ENCODE results near the gene C11orf58.

Gene C11orf58

GRCh38 chr11:16770016-16770415, 31.6 kb downstream of the C11orf58 start:
- Histone ChIP-seq H3K4me2 (ENCODE audit: low read length) (no peak overlapping the region), H3K9me3 (replicated peaks; ENCODE audit: low read length) (no peaks in the 10 kb centered on the region), H3K36me3 (ENCODE audit: insufficient read depth, low read length) (no peaks in the 10 kb centered on the region)

GRCh38 chr11:16771350-16772140, 33.1 kb downstream of the C11orf58 start:
- Histone ChIP-seq H3K4me3 (ENCODE audit: low read length) (no peak overlapping the region), H3K4me1 (ENCODE audit: control insufficient read depth, insufficient read depth, low read length) (no peaks in the 10 kb centered on the region), H3K9ac (ENCODE audit: low read depth, low read length) (no peak overlapping the region), H3K36me3 (ENCODE audit: insufficient read depth, low read length) (no peaks in the 10 kb centered on the region), H3K4me2 (ENCODE audit: low read length) (no peak overlapping the region), H3K27me3 (ENCODE audit: control insufficient read depth, insufficient read depth, low read length) (peaks cover 18% of the 10 kb centered on the region), H3K9me3 (replicated peaks; ENCODE audit: low read length) (no peaks in the 10 kb centered on the region)

More at GRCh38 chr11:16770016-16770415, 31.6 kb downstream of the C11orf58 start:
- no peaks in the 10 kb centered on the region for H3K4me1 ChIP-seq (ENCODE audit: control insufficient read depth, insufficient read depth, low read length)
- H3K27me3 ChIP-seq (ENCODE audit: control insufficient read depth, insufficient read depth, low read length): peaks cover 22% of the 10 kb centered on the region
- H3K9ac ChIP-seq (ENCODE audit: low read depth, low read length): no peak overlapping the region
- no peak overlapping the region for H3K4me3 ChIP-seq (ENCODE audit: low read length)

GRCh38 chr11:16772141-16772512, 33.7 kb downstream of the C11orf58 start:
- Histone ChIP-seq H3K27me3 (ENCODE audit: control insufficient read depth, insufficient read depth, low read length) (peaks cover 18% of the 10 kb centered on the region), H3K4me2 (ENCODE audit: low read length) (no peak overlapping the region), H3K9ac (ENCODE audit: low read depth, low read length) (no peak overlapping the region), H3K36me3 (ENCODE audit: insufficient read depth, low read length) (no peaks in the 10 kb centered on the region), H3K9me3 (replicated peaks; ENCODE audit: low read length) (no peaks in the 10 kb centered on the region), H3K4me3 (ENCODE audit: low read length) (no peak overlapping the region), H3K4me1 (ENCODE audit: control insufficient read depth, insufficient read depth, low read length) (no peaks in the 10 kb centered on the region)

GRCh38 chr11:16773981-16774935, 35.8 kb downstream of the C11orf58 start:
- H3K4me2 ChIP-seq (ENCODE audit: low read length): no peak overlapping the region
- H3K9ac ChIP-seq (ENCODE audit: low read depth, low read length): no peak overlapping the region
- H3K27me3 ChIP-seq (ENCODE audit: control insufficient read depth, insufficient read depth, low read length): peaks cover 18% of the 10 kb centered on the region
- no peaks in the 10 kb centered on the region for H3K9me3 ChIP-seq (replicated peaks; ENCODE audit: low read length)
- no peaks in the 10 kb centered on the region for H3K36me3 ChIP-seq (ENCODE audit: insufficient read depth, low read length)
- no peaks in the 10 kb centered on the region for H3K4me1 ChIP-seq (ENCODE audit: control insufficient read depth, insufficient read depth, low read length)
- H3K4me3 ChIP-seq (ENCODE audit: low read length): no peak overlapping the region

GRCh38 chr11:16774936-16775613, 36.6 kb downstream of the C11orf58 start:
- Histone ChIP-seq H3K36me3 (ENCODE audit: insufficient read depth, low read length) (no peaks in the 10 kb centered on the region), H3K4me3 (ENCODE audit: low read length) (no peak overlapping the region), H3K27me3 (ENCODE audit: control insufficient read depth, insufficient read depth, low read length) (peaks cover 18% of the 10 kb centered on the region), H3K4me1 (ENCODE audit: control insufficient read depth, insufficient read depth, low read length) (no peaks in the 10 kb centered on the region), H3K4me2 (ENCODE audit: low read length) (no peak overlapping the region), H3K9ac (ENCODE audit: low read depth, low read length) (no peak overlapping the region), H3K9me3 (replicated peaks; ENCODE audit: low read length) (no peaks in the 10 kb centered on the region)

GRCh38 chr11:16775614-16776283, 37.3 kb downstream of the C11orf58 start:
- H3K9ac ChIP-seq (ENCODE audit: low read depth, low read length): no peak overlapping the region
- no peaks in the 10 kb centered on the region for H3K4me1 ChIP-seq (ENCODE audit: control insufficient read depth, insufficient read depth, low read length)
- H3K4me3 ChIP-seq (ENCODE audit: low read length): no peak overlapping the region
- peaks cover 18% of the 10 kb centered on the region for H3K27me3 ChIP-seq (ENCODE audit: control insufficient read depth, insufficient read depth, low read length)
- no peak overlapping the region for H3K4me2 ChIP-seq (ENCODE audit: low read length)
- no peaks in the 10 kb centered on the region for H3K9me3 ChIP-seq (replicated peaks; ENCODE audit: low read length)
- no peaks in the 10 kb centered on the region for H3K36me3 ChIP-seq (ENCODE audit: insufficient read depth, low read length)

GRCh38 chr11:16776711-16777612, 38.5 kb downstream of the C11orf58 start:
- H3K4me2 ChIP-seq (ENCODE audit: low read length): no peak overlapping the region
- H3K9me3 ChIP-seq (replicated peaks; ENCODE audit: low read length): no peaks in the 10 kb centered on the region
- H3K27me3 ChIP-seq (ENCODE audit: control insufficient read depth, insufficient read depth, low read length): peaks cover 14% of the 10 kb centered on the region
- no peak overlapping the region for H3K4me3 ChIP-seq (ENCODE audit: low read length)
- H3K36me3 ChIP-seq (ENCODE audit: insufficient read depth, low read length): no peaks in the 10 kb centered on the region
- no peaks in the 10 kb centered on the region for H3K4me1 ChIP-seq (ENCODE audit: control insufficient read depth, insufficient read depth, low read length)
- no peak overlapping the region for H3K9ac ChIP-seq (ENCODE audit: low read depth, low read length)

- H3K4me3 ChIP-seq (ENCODE audit: low read length): no peak overlapping the region
- no peaks in the 10 kb centered on the region for H3K9me3 ChIP-seq (replicated peaks; ENCODE audit: low read length)
- peaks cover 14% of the 10 kb centered on the region for H3K27me3 ChIP-seq (ENCODE audit: control insufficient read depth, insufficient read depth, low read length)
- H3K4me2 ChIP-seq (ENCODE audit: low read length): no peak overlapping the region
- no peak overlapping the region for H3K9ac ChIP-seq (ENCODE audit: low read depth, low read length)
- H3K4me1 ChIP-seq (ENCODE audit: control insufficient read depth, insufficient read depth, low read length): no peaks in the 10 kb centered on the region
- no peaks in the 10 kb centered on the region for H3K36me3 ChIP-seq (ENCODE audit: insufficient read depth, low read length)
These were observed 39.1 kb downstream of the C11orf58 start for GRCh38 chr11:16777613-16777975.

DNA sequence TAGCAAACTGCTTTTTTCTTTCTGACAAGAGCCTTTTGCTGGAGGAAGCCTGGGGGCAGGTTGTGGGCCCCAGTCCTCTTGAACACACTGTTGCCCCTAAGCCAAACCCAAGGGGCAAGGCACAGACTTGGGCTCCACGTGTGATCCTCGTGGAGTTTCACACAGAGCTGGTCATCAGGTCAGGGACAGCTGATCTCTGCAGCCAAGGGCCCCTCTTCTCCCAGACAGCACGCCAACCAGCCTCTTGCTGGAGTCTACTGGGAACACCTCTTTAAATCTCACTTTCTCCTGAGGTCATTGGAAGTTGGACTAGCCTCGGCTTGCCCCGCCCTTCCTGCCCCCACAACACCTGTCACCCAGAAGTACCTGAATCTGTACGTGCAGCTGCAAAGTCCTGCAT, 39.8 kb downstream of the C11orf58 start:
- Histone ChIP-seq H3K36me3 (ENCODE audit: insufficient read depth, low read length) (no peaks in the 10 kb centered on the region), H3K27me3 (ENCODE audit: control insufficient read depth, insufficient read depth, low read length) (peaks cover 12% of the 10 kb centered on the region), H3K4me1 (ENCODE audit: control insufficient read depth, insufficient read depth, low read length) (no peaks in the 10 kb centered on the region), H3K4me2 (ENCODE audit: low read length) (no peak overlapping the region), H3K9ac (ENCODE audit: low read depth, low read length) (no peak overlapping the region), H3K9me3 (replicated peaks; ENCODE audit: low read length) (no peaks in the 10 kb centered on the region), H3K4me3 (ENCODE audit: low read length) (no peak overlapping the region)

DNA sequence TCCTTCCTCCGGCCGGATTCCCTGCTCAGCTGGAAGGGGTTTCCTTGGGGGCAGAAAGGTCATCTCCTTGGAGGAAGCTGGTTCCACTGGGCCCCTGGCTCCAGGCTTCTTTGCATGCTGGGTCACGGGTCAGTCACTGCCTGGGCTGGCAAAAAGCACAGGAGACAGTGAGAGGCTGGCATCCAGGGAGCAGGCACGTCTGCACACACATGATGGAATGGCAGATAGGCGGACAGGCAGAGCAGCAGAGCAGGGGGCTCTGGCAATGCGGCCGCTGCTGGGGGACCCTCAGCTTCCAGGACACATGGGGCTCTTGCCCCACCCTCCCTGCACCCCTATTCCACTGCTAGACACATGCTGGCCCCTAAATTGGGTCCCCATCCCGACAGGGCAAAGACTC, 40.4 kb downstream of the C11orf58 start:
- Histone ChIP-seq H3K4me1 (ENCODE audit: control insufficient read depth, insufficient read depth, low read length) (no peaks in the 10 kb centered on the region), H3K9ac (ENCODE audit: low read depth, low read length) (no peak overlapping the region), H3K27me3 (ENCODE audit: control insufficient read depth, insufficient read depth, low read length) (peaks cover 6% of the 10 kb centered on the region), H3K4me2 (ENCODE audit: low read length) (no peak overlapping the region), H3K9me3 (replicated peaks; ENCODE audit: low read length) (no peaks in the 10 kb centered on the region), H3K4me3 (ENCODE audit: low read length) (no peak overlapping the region), H3K36me3 (ENCODE audit: insufficient read depth, low read length) (no peaks in the 10 kb centered on the region)

Data from skeletal muscle satellite cell (primary cell).